KBM-7 (cell line): ENCODE measurements around the gene WNK1.
A peak's percentile ranks its signal among the peaks of the same experiment; 100 is the strongest.
"Not testable (repeated sequence)": the region's sequence is repeated elsewhere in the genome, so short reads cannot be mapped to it uniquely, and the experiment has no call there.

Experiments
- DNase-seq: peaks from one replicate; pipeline ENCODE4 v3.0.0-alpha.2; 2015
- in situ Hi-C: fragments of 300-500 bp; cut with MboI; formaldehyde crosslinking; loops from 2 replicates; pipeline ENCODE4 v1.14.3; 2020; ENCODE audit warnings: low sequenced_read_pairs, low pct_unique_long_range_greater_than_20kb, mixed read lengths

WNK1 gene

GRCh38 chr12:775973-776771, 23.8 kb downstream of the WNK1 start:
- DNase-seq, in situ Hi-C loops: not testable (repeated sequence)

- in situ Hi-C loops, DNase-seq: not testable (repeated sequence)
Observed at GRCh38 chr12:776772-777373, 24.5 kb downstream of the WNK1 start.

GRCh38 chr12:777550-778047, 25.2 kb downstream of the WNK1 start:
- in situ Hi-C loops, result no loop called here
- no peak for DNase-seq

- no peak for DNase-seq
- in situ Hi-C loops, result no loop called here
Observed at GRCh38 chr12:778615-779014, 26.2 kb downstream of the WNK1 start.

GRCh38 chr12:779745-780734, 27.7 kb downstream of the WNK1 start:
- no peak for DNase-seq
- in situ Hi-C loops, result no loop called here

- DNase-seq, result no peak
- in situ Hi-C loops, result no loop called here
Observed at GRCh38 chr12:780750-781379, 28.5 kb downstream of the WNK1 start.

GRCh38 chr12:785706-786105, 33.3 kb downstream of the WNK1 start:
- DNase-seq, result no peak
- in situ Hi-C loops, result no loop called here

GRCh38 chr12:788288-788687, 35.9 kb downstream of the WNK1 start:
- in situ Hi-C loops, result no loop called here
- DNase-seq, result no peak

GRCh38 chr12:788762-789161, 36.4 kb downstream of the WNK1 start:
- not testable (repeated sequence) for DNase-seq

GRCh38 chr12:789852-790563, 37.6 kb downstream of the WNK1 start:
- peak; percentile 42 for DNase-seq
- in situ Hi-C loops, result no loop called here

More at GRCh38 chr12:788762-789161, 36.4 kb downstream of the WNK1 start:
- in situ Hi-C loops, result not testable (repeated sequence)

- in situ Hi-C loops, result no loop called here
Observed at GRCh38 chr12:790608-791007, 38.2 kb downstream of the WNK1 start.

GRCh38 chr12:793037-793436, 40.7 kb downstream of the WNK1 start:
- in situ Hi-C loops, result no loop called here
- DNase-seq, result no peak

More at GRCh38 chr12:790608-791007, 38.2 kb downstream of the WNK1 start:
- DNase-seq, result no peak

- no peak for DNase-seq
- in situ Hi-C loops, result no loop called here
Observed at GRCh38 chr12:793711-794110, 41.3 kb downstream of the WNK1 start.

- peak; percentile 84 for DNase-seq
- in situ Hi-C loops, result no loop called here
Observed at GRCh38 chr12:795305-795704, 42.9 kb downstream of the WNK1 start.

GRCh38 chr12:800401-800800, 48.0 kb downstream of the WNK1 start:
- in situ Hi-C loops, result no loop called here
- no peak for DNase-seq

GRCh38 chr12:802242-803120, 50.1 kb downstream of the WNK1 start:
- no peak for DNase-seq

GRCh38 chr12:805022-805632, 52.7 kb downstream of the WNK1 start:
- DNase-seq, result peak; percentile 59
- in situ Hi-C loops, result no loop called here

More at GRCh38 chr12:802242-803120, 50.1 kb downstream of the WNK1 start:
- in situ Hi-C loops, result no loop called here
